HG03565 (cell line): ENCODE data around the gene OR10R2.

Source experiments
- ATAC-seq: cut with Tn5 transposase; IDR thresholded peaks from one replicate; pipeline ENCODE4 v1.9.1; 2021; ENCODE audit warnings: mild to moderate bottlenecking, moderate library complexity; ENCODE audit not compliant: unreplicated experiment

OR10R2 gene

GRCh38 chr1:158527190-158527815 is 55.3 kb downstream of the OR10R2 start:
- no peak for ATAC-seq
